C4-2B (cell line): ENCODE data around the gene GABPB1.

ENCODE experiments used
- ZFX ChIP-seq: fragments of 450-650 bp; IDR thresholded peaks from 2 replicates; pipeline ENCODE4 v1.6.1; 2017
- TF ChIP-seq, protein P1 (sequence below): fragments of 450-650 bp; conservative IDR thresholded peaks from 2 replicates; pipeline ENCODE4 v1.5.1; 2017; ENCODE audit warnings: mild to moderate bottlenecking

DNA sequence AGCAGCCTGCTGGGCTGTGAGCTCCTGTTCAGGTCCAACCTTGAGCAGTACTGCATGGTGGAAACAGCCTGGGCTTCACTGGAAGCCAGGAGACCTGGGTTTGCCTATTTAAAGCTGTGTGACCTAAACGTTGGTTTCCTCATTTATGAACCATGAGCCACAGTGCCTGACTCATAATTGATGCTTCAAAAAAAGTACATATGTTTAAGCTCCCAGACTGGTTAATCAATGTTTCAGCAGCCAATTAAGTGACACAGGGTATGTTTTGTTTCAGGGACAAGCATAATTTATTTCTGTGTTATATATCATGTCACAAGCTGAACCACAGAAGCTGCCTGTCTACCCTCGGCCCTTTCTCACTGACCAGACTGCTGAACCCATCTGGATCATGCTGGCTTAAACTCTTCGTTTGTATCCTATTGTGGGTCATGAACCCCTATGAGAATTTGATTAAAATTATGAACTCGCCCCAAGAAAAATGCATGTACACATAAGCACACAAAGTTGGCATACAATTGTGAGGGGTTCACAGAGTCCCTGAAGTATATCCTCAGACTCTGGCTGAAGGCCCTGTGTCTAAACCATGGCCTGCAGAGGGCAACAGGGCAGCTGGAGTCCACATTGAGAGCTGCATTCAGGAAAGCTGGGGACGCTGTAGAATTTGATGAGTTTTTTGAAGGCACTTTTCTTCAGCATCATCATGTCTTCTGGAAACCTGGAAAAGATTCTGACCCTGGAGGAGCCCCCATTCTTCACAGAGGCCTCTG, 113.1 kb downstream of the GABPB1 start:
- TF ChIP-seq, protein P1, sequence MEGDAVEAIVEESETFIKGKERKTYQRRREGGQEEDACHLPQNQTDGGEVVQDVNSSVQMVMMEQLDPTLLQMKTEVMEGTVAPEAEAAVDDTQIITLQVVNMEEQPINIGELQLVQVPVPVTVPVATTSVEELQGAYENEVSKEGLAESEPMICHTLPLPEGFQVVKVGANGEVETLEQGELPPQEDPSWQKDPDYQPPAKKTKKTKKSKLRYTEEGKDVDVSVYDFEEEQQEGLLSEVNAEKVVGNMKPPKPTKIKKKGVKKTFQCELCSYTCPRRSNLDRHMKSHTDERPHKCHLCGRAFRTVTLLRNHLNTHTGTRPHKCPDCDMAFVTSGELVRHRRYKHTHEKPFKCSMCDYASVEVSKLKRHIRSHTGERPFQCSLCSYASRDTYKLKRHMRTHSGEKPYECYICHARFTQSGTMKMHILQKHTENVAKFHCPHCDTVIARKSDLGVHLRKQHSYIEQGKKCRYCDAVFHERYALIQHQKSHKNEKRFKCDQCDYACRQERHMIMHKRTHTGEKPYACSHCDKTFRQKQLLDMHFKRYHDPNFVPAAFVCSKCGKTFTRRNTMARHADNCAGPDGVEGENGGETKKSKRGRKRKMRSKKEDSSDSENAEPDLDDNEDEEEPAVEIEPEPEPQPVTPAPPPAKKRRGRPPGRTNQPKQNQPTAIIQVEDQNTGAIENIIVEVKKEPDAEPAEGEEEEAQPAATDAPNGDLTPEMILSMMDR, result no peak
- TF ChIP-seq ZFX, result no peak
